NCI-H460 (cell line): Measurements from ENCODE around the gene TMEM95. TPM values are rescaled to one million over a fixed set of nuclear protein-coding genes. Genes with fewer than 3 reads are reported as not detected.

Experiments
- DNase-seq: peaks from one replicate; pipeline ENCODE4 v3.0.0-alpha.2; 2016; ENCODE audit warnings: low read depth; ENCODE audit errors: extremely low read depth
- polyA plus RNA-seq: library from polyadenylated mRNA; depleted of rRNA; stranded (reverse); fragments of >200 nt; gene quantifications from 2 replicates; pipeline ENCODE4 v1.2.3, GENCODE V29; 2014; cell fraction: nucleus; rRNA removed
- total RNA-seq: library from RNA; depleted of rRNA; stranded (reverse); fragments of >200 nt; shearing (Covaris generic); gene quantifications from 2 replicates; pipeline ENCODE4 v1.2.3, GENCODE V29; 2014; rRNA removed

TMEM95 gene, protein sequence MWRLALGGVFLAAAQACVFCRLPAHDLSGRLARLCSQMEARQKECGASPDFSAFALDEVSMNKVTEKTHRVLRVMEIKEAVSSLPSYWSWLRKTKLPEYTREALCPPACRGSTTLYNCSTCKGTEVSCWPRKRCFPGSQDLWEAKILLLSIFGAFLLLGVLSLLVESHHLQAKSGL
- not detected in 2 replicates for total RNA-seq
- polyA plus RNA-seq, result not detected in 2 replicates

- DNase-seq, result no peak
These were observed at the start of gene TMEM95 for GRCh38 chr17:7355053-7355452. TMEM95 (plus strand) TSS chr17:7355156; CDS start chr17:7355205, 49 bp downstream.

GRCh38 chr17:7306911-7307685 lies 47.9 kb upstream of the TMEM95 start, which contains the start of gene EIF5A:
EIF5A (plus strand) TSS chr17:7307628; CDS start chr17:7309636, 2,008 bp downstream.
- peak; percentile 100 for DNase-seq

DNA sequence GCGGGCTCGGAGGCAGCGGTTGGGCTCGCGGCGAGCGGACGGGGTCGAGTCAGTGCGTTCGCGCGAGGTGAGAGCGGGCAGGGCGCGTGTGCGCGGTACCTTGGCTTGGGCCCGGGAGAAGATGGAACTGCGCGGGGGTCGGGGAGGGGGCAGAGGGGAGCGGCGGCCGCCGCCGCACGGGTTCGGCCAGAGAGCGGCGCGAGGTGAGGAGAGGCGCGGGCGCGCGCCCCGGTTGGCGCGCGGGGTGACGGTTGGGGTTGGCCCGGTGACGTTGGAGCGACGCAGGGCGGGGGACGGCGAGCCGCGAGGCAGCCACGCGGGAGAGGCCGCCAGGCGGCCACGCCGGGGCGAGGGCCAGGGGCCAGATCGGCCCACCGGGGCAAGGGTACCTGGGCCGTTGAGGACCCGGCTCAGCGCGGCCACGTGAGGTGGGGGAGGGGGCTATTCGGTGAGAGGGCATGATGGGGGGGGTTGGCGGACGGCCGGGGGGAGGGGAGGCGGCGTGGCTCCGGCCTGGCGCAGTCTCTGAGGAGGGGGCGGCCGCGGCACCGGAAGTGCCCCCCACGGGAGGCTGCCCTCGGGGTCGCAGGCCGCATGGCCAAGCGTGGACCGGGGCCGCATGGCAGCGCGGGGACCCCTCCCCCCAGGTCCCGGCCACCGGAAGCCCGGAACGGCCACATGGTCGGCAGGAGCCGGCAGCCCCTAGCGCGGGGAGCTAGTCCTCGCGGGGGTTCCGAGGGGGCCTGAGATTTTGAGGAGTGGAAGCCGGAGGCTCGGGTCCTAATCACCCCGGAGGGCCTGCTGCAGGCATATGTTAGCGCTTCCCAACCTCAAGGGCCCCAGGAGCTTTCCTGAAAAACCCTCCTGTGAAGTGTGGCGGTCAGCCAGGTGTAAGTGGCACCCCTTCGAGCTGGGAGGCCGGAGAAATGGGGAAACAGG lies 47.0 kb upstream of the TMEM95 start:
- no peak for DNase-seq

DNA sequence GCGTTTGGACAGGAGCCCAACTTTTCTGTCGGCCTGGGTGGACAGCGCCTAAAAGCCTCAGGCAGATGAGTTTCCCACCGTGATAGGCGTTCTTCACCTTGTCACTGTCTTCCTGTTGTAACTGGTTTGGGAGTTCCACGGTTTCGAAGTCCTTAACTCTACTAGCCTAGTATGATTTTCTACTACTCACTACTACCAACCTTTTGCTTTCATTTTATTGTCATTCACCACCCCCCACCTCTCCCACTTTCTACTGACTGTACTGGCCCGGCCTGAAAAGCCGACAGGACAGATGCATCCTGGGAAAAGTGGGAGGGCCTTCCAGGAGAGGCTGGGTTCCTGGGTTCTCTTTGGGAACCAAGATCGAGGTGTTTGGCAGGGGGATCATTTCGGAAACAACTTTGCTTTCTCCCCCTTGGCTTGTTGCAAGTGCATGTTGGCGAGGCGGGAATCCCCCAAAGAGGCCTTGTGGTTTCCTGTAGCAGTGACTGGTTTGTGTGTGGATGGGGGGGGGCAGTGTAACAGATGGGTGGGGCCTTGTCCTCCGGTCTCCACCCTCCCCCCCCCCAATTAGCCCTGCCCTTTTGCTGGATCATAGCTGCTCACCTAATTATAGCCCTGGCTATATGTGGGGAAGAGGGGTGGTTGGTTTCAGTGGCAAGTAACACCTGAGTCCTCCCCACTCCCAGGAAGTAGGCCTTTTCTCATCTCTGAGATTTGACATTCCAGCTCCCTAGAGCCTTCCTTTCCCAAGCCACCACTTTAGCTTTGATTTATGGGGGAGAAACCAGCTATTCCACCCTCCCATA lies 46.1 kb upstream of the TMEM95 start:
- peak; percentile 74 for DNase-seq

- no peak for DNase-seq
These were observed 45.3 kb upstream of the TMEM95 start for GRCh38 chr17:7309628-7310027.

DNA sequence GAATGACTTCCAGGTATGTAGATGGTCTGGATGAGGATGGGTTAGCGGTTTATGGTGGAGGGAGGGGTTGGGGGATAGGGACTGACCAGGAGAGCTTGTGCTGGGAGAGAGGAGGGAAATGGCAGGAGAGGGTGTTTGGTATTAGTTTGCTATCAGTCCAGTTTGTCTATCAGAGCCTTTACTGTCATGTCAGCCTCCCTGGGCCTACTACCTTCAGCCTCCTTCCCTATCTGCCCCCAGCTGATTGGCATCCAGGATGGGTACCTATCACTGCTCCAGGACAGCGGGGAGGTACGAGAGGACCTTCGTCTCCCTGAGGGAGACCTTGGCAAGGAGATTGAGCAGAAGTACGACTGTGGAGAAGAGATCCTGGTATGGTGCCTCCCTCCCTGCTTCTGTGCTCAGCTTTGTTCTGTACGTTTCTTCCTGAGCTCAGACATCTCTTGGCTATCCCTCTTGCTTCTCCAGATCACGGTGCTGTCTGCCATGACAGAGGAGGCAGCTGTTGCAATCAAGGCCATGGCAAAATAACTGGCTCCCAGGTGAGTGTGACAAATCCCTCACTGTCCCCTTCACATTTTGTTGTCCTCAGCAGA lies 43.7 kb upstream of the TMEM95 start:
- no peak for DNase-seq

DNA sequence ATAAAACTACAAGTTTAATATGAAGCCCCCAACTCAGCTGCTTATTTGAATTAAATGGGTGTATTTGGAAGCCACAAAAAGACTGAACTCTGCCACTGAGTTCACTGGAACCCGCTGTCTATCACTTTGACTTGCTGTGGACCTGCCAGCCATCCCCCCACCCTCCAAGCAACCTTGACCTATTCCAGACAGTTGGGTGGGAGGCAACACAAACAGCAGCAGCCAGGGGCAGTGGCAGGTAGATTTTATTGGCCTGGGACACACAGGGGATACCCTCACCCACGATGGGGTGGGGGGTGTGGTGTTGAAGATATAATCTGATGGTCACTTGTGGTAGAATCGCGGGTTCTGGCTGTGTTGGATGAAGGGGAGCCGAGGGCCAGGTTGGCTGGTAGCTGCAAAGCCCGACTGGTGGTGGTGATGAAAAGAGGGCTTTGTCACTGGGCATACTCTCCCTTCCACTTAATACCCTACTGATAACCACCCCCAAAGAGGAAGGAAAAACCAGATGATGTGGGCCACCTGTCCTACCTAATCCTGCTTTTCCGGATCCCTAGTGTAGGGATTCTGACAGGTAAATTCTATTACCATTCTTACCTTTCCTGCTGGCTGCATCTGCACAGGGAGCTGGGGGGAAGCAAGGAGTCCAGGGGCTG lies 42.4 kb upstream of the TMEM95 start:
- DNase-seq, result no peak

DNA sequence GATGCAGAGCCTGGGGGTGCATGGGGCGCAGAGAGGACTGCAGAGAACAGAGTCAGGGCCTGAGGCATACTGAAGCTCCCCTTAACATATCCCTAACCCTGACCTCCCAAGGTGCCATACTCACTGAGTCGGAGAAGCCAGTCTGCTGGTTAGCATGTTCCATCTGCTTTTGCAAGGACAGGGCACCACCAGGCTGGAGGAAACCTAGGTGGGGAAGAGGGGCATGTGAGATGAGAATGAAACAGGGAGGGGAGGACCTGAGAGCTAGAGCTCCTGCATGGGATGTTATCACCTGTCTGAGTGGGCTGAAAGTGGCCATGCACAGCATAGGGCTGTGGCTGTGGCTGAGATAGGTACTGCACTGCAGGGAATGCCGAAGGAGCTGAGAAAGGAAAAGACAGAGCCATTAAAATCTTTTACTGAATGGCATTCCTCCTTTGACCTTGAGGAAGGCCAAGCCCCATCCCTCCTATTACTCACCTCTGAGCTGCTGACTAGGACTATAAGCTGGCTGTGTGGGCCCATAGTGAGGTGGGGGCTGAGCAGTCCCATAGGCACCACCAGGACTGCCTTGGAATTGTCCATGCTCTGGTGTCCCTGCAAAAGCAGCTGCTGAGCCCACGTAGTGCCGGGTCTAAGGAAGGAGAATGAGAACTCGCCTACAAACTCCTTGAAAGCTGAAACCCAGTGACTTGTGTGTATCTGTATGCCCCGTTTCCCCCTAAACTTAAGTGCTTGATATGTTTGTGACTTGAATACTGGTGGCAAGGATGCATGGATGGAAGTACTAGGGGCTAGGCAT lies 41.7 kb upstream of the TMEM95 start:
- no peak for DNase-seq

GRCh38 chr17:7313890-7314718 lies 40.9 kb upstream of the TMEM95 start:
- DNase-seq, result no peak

DNA sequence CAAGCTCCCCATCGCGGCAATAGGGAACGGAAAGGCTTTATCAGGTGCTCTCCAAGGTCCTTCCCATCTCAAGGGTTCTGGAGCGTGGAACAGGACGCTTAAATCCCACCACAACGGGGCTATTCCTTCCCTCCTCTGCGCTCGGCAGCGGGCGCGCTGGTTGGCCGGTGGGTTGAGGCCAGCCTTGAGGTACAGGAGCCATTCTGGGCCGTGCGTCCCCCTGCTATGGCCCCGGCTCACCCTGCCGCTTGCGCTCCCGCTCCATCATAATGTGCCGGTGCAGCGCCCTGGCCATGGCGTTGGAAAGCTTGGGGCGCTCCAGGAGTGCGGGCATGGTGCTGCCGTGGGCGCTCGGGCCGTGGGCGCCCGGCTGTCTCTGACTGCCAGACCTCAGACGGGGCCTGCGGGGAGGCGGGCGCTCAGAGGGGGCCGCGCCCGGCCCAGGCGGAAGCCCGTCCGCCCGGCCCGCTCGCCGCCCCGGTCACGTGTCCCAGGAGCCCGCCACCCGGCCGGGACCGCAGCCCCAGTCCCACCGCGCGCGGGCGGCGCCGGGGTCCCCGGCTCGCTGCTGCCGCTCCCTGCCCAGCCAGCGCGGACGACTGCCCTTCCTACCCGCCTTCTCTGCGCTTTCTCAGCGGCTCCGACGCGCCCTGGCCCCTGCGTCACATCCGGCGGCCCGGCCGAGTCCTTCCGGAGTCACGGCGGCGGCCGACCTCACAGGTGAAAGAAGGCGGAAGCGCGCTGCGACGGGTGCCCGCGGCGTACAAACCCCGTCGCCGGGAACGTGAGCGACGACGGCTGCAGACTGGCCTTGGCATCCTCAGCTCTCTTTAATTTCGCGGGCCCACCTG lies 40.0 kb upstream of the TMEM95 start, which contains the start of gene GPS2:
Gene GPS2 (minus strand): TSS at position 642 of the 851 bp plus-strand sequence. CDS start 308 bp downstream, at position 334.
- DNase-seq, result peak; percentile 81

- DNase-seq, result no peak
These were observed 39.3 kb upstream of the TMEM95 start for GRCh38 chr17:7315570-7316235.

GRCh38 chr17:7317161-7317803 lies 37.7 kb upstream of the TMEM95 start:
- DNase-seq, result no peak

- DNase-seq, result no peak
These were observed 36.7 kb upstream of the TMEM95 start for GRCh38 chr17:7318121-7318860.

DNA sequence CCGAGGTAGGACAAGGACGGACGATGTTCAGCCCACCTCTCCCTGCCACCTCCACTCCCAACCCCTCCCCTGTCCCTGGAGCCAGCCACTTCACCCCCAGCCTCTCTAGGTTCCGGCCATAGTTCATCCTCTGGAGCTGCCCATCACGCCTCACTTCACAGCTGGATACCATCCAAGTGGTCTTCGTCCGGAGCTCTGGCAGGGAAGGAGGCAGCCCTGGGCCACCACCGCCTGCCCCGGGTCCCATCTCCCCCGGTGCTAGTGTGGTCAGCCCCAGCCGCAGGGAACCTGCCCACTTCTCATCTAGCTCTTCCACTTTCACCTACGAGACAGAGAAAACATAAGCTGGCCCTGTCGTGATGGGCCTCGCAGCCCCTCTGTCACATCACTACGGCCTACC lies 33.5 kb upstream of the TMEM95 start:
- no peak for DNase-seq
